ENCODE data around the gene ADAMTSL4. TPM values are rescaled to one million over a fixed set of nuclear protein-coding genes. Genes with fewer than 3 reads are reported as not detected.
A peak's percentile ranks its signal among the peaks of the same experiment; 100 is the strongest.

ADAMTSL4 gene
- total and polyA plus RNA-seq, 9 of the 15 experiments (the other 6 are each of a cell fraction or from before 2014, with no cell fraction given) = 12.7 to 212 (median 35.6) TPM

DNA sequence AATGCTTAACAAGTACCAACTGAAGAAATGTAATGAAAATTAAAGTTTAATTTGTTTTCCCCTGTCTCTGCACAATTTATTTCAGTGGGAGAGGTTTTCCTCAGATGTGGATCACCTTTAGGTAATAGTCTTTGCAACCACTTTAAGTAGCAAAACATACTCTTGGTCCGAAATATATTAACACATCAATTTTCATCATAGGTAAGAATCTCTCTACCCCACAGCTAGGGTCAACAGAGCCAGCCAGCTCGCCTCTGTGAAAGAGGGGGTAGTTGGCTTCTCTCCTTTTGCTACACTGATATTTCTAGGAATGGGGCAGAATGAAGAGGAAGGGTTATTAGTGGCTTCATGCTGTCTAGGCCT is 55.0 kb downstream of the ADAMTSL4 start:
- peak overlapping the region; percentile 86 for H3K27ac ChIP-seq (ENCODE audit: extremely low read depth, low read depth, low read length)
- in situ Hi-C loops (cut with MboI) (no loop called here), intact Hi-C loops (cut with micrococcal nuclease) (no loop called here)
- H3K4me2 ChIP-seq (ENCODE audit: insufficient read depth, low read length) = peak overlapping the region; percentile 43
- peak overlapping the region; percentile 56 for H2AFZ ChIP-seq (ENCODE audit: low read depth, low read length)
- no peak for DNase-seq (ENCODE audit: extremely low read depth in 1 of 4, low spot score in 3 of 4)
- no peaks in the 10 kb centered on the region; the same call in 1 of the 3 replicates for H3K36me3 ChIP-seq (ENCODE audit: control insufficient read depth, insufficient read depth, low read length)
- FAIRE-seq = no peak
- ChIA-PET POLR2A (interaction anchor here (0.5 to 4.9 kb wide), 9 partner anchors 11 to 562 kb away, joined by 3 to 22 read pairs (median 4); partner anchors contain the start of genes LYSMD1, MCL1 and SCNM1), CTCF (ENCODE audit: low intra/inter-chr PET ratio) (no interaction called here)
- no peaks in the 10 kb centered on the region for H4K20me1 ChIP-seq (replicated peaks; ENCODE audit: control insufficient read depth, insufficient read depth, low read length)
- no peaks in the 10 kb centered on the region for H3K79me2 ChIP-seq (ENCODE audit: control insufficient read depth, insufficient read depth, low read length)
- BruUV-seq (replicated peaks) = TSS peak; percentile 52
- no peaks in the 10 kb centered on the region for H3K9me1 ChIP-seq (ENCODE audit: control insufficient read depth, insufficient read depth, low read length)
- 53% methylated on average over 2 of the region's 2 CpGs for WGBS (ENCODE audit: insufficient coverage, low coverage, missing lambda C conversion rate)
- ATAC-seq = no peak
- H3K9ac ChIP-seq (ENCODE audit: insufficient read depth in 1 of 2, low read depth in 2 of 2, low read length in 2 of 2) = peak overlapping the region in 1 of 2 experiments; percentile 51; a peak in 2 of 4 replicates
- H3K27me3 ChIP-seq (ENCODE audit: control insufficient read depth in 2 of 2, insufficient read depth in 2 of 2, low read length in 2 of 2) = no peaks in the 10 kb centered on the region
- no peak overlapping the region for H3K4me3 ChIP-seq
- H3K4me1 ChIP-seq (replicated peaks in 1 of 2; ENCODE audit: control insufficient read depth in 2 of 2, insufficient read depth in 2 of 2, low read length in 2 of 2) = peaks cover 11 to 17% of the 10 kb centered on the region in 2 experiments; a peak in 4 of 5 replicates
- no peaks in the 10 kb centered on the region for H3K9me3 ChIP-seq (replicated peaks; ENCODE audit: control insufficient read depth, insufficient read depth, low read depth, low read length)
- no peak for TF ChIP-seq PHB (CRISPR knock-in tag; IDR thresholded peaks at IDR 0.05)
- no peak for TF ChIP-seq EGR1 (conservative IDR thresholded peaks at IDR 0.05)
- no peak for TF ChIP-seq NCOA6 (IDR thresholded peaks at IDR 0.05)
- TF ChIP-seq, protein P1, sequence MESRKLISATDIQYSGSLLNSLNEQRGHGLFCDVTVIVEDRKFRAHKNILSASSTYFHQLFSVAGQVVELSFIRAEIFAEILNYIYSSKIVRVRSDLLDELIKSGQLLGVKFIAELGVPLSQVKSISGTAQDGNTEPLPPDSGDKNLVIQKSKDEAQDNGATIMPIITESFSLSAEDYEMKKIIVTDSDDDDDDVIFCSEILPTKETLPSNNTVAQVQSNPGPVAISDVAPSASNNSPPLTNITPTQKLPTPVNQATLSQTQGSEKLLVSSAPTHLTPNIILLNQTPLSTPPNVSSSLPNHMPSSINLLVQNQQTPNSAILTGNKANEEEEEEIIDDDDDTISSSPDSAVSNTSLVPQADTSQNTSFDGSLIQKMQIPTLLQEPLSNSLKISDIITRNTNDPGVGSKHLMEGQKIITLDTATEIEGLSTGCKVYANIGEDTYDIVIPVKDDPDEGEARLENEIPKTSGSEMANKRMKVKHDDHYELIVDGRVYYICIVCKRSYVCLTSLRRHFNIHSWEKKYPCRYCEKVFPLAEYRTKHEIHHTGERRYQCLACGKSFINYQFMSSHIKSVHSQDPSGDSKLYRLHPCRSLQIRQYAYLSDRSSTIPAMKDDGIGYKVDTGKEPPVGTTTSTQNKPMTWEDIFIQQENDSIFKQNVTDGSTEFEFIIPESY (CRISPR knock-in tag; IDR thresholded peaks at IDR 0.05) = no peak
- no peak for TF ChIP-seq BDP1 (IDR thresholded peaks at IDR 0.05; ENCODE audit: insufficient read depth, insufficient read length)
- TF ChIP-seq, protein P2, sequence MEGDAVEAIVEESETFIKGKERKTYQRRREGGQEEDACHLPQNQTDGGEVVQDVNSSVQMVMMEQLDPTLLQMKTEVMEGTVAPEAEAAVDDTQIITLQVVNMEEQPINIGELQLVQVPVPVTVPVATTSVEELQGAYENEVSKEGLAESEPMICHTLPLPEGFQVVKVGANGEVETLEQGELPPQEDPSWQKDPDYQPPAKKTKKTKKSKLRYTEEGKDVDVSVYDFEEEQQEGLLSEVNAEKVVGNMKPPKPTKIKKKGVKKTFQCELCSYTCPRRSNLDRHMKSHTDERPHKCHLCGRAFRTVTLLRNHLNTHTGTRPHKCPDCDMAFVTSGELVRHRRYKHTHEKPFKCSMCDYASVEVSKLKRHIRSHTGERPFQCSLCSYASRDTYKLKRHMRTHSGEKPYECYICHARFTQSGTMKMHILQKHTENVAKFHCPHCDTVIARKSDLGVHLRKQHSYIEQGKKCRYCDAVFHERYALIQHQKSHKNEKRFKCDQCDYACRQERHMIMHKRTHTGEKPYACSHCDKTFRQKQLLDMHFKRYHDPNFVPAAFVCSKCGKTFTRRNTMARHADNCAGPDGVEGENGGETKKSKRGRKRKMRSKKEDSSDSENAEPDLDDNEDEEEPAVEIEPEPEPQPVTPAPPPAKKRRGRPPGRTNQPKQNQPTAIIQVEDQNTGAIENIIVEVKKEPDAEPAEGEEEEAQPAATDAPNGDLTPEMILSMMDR (IDR thresholded peaks at IDR 0.05 in 2 of 3, conservative IDR thresholded peaks at IDR 0.05 in 1 of 3; ENCODE audit: insufficient read depth in 2 of 3, low read depth in 1 of 3, low read length in 3 of 3) = no peak
- TF ChIP-seq, protein P3, sequence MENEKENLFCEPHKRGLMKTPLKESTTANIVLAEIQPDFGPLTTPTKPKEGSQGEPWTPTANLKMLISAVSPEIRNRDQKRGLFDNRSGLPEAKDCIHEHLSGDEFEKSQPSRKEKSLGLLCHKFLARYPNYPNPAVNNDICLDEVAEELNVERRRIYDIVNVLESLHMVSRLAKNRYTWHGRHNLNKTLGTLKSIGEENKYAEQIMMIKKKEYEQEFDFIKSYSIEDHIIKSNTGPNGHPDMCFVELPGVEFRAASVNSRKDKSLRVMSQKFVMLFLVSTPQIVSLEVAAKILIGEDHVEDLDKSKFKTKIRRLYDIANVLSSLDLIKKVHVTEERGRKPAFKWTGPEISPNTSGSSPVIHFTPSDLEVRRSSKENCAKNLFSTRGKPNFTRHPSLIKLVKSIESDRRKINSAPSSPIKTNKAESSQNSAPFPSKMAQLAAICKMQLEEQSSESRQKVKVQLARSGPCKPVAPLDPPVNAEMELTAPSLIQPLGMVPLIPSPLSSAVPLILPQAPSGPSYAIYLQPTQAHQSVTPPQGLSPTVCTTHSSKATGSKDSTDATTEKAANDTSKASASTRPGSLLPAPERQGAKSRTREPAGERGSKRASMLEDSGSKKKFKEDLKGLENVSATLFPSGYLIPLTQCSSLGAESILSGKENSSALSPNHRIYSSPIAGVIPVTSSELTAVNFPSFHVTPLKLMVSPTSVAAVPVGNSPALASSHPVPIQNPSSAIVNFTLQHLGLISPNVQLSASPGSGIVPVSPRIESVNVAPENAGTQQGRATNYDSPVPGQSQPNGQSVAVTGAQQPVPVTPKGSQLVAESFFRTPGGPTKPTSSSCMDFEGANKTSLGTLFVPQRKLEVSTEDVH (IDR thresholded peaks at IDR 0.05; ENCODE audit: low read depth, partially characterized antibody) = no peak
- TF ChIP-seq MECOM (CRISPR knock-in tag; IDR thresholded peaks at IDR 0.05) = 0 out of 2 replicates have a peak, but pooled peaks have one; percentile 32
- no peak for TF ChIP-seq ZFP30 (CRISPR knock-in tag; IDR thresholded peaks at IDR 0.05; ENCODE audit: borderline replicate concordance)
- TF ChIP-seq ZNF134 (CRISPR knock-in tag; conservative IDR thresholded peaks at IDR 0.05) = no peak
- TF ChIP-seq MCM7 (IDR thresholded peaks at IDR 0.05) = no peak
- TF ChIP-seq, protein P4, sequence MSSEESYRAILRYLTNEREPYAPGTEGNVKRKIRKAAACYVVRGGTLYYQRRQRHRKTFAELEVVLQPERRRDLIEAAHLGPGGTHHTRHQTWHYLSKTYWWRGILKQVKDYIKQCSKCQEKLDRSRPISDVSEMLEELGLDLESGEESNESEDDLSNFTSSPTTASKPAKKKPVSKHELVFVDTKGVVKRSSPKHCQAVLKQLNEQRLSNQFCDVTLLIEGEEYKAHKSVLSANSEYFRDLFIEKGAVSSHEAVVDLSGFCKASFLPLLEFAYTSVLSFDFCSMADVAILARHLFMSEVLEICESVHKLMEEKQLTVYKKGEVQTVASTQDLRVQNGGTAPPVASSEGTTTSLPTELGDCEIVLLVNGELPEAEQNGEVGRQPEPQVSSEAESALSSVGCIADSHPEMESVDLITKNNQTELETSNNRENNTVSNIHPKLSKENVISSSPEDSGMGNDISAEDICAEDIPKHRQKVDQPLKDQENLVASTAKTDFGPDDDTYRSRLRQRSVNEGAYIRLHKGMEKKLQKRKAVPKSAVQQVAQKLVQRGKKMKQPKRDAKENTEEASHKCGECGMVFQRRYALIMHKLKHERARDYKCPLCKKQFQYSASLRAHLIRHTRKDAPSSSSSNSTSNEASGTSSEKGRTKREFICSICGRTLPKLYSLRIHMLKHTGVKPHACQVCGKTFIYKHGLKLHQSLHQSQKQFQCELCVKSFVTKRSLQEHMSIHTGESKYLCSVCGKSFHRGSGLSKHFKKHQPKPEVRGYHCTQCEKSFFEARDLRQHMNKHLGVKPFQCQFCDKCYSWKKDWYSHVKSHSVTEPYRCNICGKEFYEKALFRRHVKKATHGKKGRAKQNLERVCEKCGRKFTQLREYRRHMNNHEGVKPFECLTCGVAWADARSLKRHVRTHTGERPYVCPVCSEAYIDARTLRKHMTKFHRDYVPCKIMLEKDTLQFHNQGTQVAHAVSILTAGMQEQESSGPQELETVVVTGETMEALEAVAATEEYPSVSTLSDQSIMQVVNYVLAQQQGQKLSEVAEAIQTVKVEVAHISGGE (CRISPR knock-in tag; IDR thresholded peaks at IDR 0.05) = no peak
- TF ChIP-seq EP300 (IDR thresholded peaks at IDR 0.05; ENCODE audit: low read length) = no peak

Measured in K562 (cell line).